HFF-Myc (cell line): ENCODE data around the gene CDH23.

ENCODE experiments used
- DNase-seq: peaks from one replicate; pipeline ENCODE4 v3.0.0-alpha.2; 2011; ENCODE audit warnings: low read depth; ENCODE audit errors: extremely low read depth
- H3K4me3 ChIP-seq: replicated peaks from 2 replicates; pipeline ENCODE4 v1.5.1; 2011; ENCODE audit warnings: low read depth, mild to moderate bottlenecking, control low read depth, low read length
- TF ChIP-seq, protein P1 (sequence below): IDR thresholded peaks from 2 replicates; pipeline ENCODE4 v1.5.1; 2012; ENCODE audit warnings: mild to moderate bottlenecking, low read depth, low read length, control low read depth; ENCODE audit errors: missing control alignments

The CDH23 gene

GRCh38 chr10:71589617-71590551, 193.2 kb downstream of the CDH23 start:
- TF ChIP-seq, protein P1, sequence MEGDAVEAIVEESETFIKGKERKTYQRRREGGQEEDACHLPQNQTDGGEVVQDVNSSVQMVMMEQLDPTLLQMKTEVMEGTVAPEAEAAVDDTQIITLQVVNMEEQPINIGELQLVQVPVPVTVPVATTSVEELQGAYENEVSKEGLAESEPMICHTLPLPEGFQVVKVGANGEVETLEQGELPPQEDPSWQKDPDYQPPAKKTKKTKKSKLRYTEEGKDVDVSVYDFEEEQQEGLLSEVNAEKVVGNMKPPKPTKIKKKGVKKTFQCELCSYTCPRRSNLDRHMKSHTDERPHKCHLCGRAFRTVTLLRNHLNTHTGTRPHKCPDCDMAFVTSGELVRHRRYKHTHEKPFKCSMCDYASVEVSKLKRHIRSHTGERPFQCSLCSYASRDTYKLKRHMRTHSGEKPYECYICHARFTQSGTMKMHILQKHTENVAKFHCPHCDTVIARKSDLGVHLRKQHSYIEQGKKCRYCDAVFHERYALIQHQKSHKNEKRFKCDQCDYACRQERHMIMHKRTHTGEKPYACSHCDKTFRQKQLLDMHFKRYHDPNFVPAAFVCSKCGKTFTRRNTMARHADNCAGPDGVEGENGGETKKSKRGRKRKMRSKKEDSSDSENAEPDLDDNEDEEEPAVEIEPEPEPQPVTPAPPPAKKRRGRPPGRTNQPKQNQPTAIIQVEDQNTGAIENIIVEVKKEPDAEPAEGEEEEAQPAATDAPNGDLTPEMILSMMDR = no peak
- no peak for DNase-seq
- no peak overlapping the region for H3K4me3 ChIP-seq

GRCh38 chr10:71590781-71591350, 194.1 kb downstream of the CDH23 start:
- H3K4me3 ChIP-seq = no peak overlapping the region
- no peak for DNase-seq
- TF ChIP-seq, protein P1 = no peak

DNA sequence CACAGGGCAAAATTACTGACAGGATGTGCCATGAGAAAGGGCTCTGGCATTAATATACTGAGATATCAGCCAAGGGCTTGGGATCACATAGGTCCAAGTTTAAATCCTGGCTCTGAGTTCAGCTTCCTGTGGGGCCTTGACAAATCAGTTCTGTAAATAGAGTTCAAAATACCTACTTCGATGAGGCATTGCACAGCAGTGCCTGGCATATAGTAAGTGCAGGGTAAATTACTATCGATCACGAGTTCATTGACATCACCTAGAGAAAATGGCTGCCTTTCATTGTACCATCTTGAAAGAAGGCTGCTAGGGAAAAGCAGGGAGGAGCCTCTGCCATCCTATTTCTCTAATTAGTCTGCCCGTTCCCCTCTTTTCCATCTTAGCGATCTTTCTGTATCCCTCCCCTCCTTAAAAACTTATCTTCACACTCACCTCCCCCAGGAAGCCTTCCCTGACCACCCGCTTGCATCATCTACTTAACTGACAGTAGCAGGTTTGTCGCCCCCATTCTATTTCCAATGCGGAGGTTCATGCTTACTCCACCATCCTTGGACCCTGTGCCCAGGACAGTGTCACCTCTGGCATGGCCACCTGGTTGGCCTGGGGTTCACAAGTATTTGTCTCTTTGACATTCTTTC, 198.3 kb downstream of the CDH23 start:
- DNase-seq = no peak
- no peak overlapping the region for H3K4me3 ChIP-seq
- TF ChIP-seq, protein P1 = no peak

DNA sequence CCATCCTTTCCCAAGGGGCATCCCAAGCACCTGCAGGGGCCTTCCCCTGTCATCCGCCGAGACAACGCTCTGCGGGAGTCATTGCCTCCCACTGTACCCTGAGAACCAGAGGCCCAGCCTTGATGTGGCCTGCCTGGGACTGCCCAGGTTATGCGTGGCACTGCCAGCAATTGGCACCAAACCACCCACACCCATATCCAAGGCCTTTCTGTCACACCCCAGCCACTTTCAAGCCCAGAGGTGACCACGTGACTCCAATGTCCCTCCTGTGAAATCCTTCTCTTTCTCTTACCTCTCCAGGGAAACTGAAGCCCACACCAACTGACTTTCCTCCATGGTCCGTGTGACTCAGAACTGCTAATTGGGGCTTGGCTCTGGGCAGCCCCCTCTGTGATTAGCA, 198.9 kb downstream of the CDH23 start:
- TF ChIP-seq, protein P1 = no peak
- DNase-seq = no peak
- no peak overlapping the region for H3K4me3 ChIP-seq

DNA sequence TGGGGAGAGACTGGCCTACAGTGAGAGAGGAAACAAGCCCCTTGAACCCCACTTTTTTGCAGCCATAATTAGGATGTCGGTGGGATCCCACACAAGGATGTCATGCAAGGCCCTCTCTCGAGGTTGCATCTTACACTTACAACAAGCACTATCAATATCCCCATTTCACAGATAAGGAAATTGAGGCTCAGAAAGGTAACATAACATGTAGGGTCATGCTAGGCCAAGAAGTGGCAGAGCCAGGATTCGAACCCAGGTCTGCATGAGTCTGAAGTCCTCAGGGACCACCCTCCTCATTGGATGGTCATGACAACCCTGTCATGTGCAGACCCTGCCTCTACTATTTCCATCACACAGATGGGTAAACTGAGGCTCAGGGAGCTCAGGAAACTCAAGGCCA, 199.4 kb downstream of the CDH23 start:
- H3K4me3 ChIP-seq = no peak overlapping the region
- no peak for DNase-seq
- TF ChIP-seq, protein P1 = no peak

- no peak overlapping the region for H3K4me3 ChIP-seq
- TF ChIP-seq, protein P1 = no peak
- no peak for DNase-seq
Measured at GRCh38 chr10:71596759-71597158, 200.0 kb downstream of the CDH23 start.
